GM18520 (cell line): ENCODE results near the gene C14orf119.
A peak's percentile ranks its signal among the peaks of the same experiment; 100 is the strongest.

Experiments
- ATAC-seq: cut with Tn5 transposase; IDR thresholded peaks from one replicate; pipeline ENCODE4 v1.9.1; 2021; ENCODE audit not compliant: unreplicated experiment

Gene C14orf119

GRCh38 chr14:23060536-23061260, 34.6 kb upstream of the C14orf119 start:
- no peak for ATAC-seq

DNA sequence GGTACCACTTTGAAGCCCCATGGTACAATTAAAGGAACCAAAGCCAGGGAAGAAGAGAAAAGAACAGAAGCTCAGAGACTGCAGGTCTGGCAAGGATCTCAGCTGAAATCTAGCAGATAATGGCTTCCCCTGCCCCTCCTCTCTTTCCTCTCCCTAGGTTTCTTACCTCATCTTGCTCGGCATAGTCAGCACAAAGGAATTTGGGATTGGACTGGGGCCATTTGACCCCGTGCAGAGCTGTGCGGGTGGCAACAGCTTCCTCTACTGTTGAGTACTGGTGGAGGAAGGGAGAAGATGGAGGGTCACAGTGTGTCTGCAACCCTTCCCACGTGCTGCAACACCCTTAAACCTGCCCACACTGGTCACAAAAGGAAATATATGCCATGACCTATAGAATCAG, 33.3 kb upstream of the C14orf119 start:
- ATAC-seq: no peak

GRCh38 chr14:23063601-23064000, 31.7 kb upstream of the C14orf119 start:
- ATAC-seq: no peak

DNA sequence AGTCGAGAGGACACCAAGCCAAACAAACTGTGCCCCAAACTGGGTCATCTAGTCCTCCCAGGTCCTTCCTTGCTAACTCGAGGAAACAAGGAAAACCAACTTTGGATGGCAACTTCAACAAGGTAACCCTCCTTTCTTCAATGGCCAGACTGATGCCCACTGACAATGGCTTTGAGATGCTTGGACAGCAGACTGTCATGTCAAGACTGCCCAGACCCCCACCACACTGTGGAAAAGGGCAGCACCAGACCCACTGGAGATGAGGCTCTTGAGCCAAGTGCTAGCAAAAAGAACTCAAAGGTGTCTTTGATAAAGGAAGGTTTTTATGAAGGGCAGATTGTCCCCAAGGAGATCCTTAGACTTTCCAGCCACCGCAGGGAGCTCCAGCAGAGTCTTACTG, 28.9 kb upstream of the C14orf119 start:
- no peak for ATAC-seq

DNA sequence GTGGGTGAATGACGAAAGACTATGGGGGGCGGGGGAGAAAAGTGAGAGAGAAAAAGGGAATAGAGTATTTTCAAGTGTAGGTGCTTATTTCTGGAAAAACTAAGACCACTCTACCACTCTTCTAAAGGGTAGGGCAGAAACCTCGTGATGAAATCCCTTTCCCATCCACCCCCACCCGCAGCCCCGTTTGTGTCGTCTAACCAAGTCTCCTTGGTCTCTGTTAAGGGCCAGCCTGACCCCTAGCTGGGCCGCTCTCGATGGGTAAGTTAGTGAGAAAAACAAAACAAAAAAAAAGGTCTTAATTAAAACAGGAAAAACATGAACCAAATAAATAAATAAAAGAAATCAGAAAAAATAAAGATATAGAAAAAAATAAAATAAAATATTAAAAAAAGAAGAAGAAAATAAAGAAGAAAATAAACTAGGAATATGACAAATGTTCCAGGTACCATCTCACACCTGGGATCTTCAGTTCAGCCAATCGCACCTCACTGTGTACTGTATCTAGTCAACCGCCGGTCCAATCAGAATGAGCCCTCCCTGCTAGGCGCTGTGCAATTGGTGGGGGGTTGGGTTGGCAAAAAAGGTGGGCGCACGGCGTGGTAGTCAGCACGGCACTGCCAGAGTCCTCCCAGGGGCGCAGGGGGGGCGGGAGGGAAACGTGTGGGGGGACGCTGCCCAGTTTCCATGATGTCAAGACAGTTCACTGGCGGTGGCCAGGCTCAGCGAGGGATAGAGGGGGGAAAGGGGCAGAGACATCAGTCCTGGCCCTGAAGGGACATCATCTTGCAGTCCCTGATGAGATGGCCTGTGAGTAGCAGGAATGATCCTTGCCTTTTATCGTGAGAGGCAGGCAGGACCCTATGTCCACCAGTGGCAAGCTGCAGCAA, 28.2 kb upstream of the C14orf119 start:
- ATAC-seq: no peak

DNA sequence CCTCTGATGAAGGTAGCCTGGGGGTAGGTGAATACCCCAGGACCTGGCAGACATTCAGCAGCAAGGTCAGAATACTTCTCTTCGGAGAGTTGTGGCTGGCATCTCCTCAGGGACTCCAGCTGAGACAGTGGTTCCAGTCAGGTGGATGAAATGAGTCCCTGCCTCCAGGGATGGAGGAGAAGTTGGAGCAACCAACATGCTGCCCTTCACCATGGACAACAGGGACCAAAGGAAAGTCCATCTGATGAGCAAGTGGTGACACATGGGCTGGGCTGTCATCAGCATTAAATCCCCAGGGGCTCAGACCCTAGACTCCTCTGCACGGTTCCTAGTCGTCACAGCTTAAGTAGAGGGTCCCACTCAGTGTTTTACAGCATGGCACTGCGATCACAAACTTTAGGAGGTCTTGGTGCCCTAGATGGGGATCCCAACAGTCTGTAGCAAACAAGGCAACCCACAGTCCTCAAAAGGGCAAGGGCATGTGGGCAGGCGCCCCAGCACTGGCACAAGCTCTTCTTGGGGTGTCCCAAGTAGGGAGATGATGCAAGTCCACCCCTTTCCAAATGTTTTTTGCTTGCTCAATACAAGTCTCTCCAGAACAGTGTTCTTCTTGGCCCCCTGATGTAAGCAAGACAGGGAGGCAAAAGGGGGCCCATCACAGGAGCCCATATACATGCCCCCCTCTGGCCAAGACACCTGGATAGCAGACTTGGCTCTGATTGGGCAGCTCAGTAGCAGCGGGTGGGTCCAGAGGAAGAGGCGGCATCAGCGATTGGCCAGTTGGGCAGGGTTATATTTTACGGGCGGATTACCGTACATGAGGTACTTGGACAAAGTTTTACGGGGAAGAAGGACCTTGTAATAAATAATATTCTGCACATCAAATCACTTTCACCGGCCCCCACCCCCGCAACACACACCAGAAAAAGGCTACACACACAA, 27.2 kb upstream of the C14orf119 start:
- no peak for ATAC-seq

DNA sequence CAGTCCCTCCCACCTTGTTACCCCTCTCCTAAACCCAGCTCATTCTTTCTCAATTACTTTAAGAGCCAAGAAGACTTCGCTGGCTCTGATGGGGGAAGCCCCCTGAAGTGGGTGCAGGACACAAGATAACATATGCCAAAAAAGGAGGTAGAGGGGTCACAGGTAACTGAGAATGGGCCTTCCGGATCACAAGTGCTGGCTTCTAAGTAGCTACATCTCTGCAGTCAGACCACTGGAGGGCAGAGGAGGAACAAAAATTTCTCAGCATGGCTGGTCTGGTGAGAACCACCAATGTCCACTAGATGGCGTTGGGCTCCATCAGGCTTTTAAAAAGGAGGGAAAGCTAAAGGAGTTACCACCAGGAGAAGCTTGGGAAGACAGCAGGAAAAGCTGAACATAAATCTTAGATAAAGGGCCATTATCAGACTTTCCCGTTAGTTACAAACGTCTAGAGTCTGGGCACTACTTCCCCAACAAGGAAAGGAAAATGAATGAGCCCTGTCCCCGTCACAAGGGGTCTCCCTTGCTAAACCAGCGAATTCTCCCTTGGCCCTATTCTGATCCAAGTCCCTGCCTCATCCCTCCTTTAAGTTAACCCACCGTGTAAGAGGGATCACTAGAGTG, 26.4 kb upstream of the C14orf119 start:
- ATAC-seq: peak; percentile 59

DNA sequence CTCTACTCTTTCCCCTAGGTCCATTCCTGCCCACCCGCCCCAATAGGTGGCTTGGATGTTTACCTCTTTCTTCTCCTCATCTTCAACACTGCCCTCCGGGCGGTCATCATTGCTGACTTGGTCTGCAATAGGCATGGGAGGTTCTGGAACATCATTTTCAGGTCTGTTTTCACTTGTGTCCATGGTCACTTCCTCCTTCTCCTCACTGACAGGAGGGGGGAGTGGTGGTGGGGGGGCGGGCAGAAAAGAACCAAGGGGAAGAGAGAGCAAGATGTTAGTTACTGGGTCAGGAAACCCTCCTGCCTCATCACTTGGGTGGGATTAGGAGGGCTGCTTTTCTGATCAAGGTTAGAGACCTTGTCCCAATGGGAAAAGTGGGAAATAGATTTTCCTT, 25.9 kb upstream of the C14orf119 start:
- ATAC-seq: no peak

- no peak for ATAC-seq
These were observed 24.8 kb upstream of the C14orf119 start for GRCh38 chr14:23070262-23071129.

DNA sequence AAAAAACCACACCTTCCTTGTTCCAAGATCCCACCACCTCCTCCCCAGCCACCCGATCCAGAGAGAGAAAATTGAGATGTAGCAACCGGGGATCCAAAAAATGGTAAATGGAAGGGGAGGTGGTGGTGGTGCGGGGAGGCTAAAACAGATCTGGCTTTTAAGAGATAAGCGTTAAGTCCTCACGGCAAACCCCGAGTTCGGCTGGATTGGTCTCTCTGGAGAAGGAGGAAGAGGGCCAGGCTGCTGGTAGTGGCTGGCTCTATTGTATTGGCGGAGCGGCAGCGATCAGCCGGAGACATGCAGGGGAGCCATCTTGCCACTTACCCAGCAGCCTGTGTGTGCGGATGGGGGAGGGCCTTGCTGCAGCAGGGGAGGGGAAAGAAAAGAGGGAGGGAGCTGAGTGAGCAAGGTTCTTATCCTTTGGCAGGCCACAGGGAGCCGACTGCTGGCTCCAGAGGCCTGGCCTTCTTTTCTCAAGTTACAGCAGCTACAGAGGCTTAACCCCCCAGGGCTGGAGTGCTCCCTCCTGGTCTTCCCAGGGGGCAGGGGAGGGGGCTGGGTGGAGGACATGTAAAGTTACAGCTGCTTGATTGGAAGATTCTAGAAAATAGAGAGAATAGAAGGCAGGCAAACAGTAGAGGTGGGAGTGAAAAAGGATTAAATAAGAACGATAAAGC, 23.9 kb upstream of the C14orf119 start:
- peak; percentile 69 for ATAC-seq

GRCh38 chr14:23071921-23072539, 23.3 kb upstream of the C14orf119 start:
- no peak for ATAC-seq

GRCh38 chr14:23074906-23075305, 20.4 kb upstream of the C14orf119 start:
- ATAC-seq: no peak

DNA sequence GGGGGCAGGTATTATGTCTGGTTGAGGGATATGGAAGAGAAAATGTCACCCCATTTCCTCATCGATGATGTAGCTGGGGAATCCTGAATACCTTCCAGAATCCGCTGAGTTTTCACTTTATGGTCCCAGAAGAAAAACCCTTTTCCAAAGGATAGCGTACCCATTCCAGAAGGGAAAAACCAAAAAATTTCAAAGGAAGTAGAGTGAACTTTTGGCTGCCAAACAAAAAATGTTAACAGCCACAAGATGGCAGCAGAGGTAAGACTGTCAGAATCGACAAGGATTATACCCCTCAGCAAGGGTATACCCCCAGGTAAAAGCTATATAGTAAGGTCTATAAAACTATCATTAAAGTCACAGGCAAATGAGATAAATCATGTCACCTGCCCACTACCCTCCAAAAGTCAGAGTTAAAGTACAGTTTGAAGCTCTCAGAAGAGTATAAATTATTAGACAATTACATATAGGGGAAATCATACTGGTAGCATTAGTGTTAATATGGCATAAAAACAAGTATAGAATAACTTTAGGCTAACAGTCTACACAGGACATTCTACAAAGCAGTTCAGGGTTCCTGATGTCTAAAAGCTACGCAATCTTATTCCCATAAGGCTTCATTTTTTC, 18.4 kb upstream of the C14orf119 start:
- ATAC-seq: no peak

DNA sequence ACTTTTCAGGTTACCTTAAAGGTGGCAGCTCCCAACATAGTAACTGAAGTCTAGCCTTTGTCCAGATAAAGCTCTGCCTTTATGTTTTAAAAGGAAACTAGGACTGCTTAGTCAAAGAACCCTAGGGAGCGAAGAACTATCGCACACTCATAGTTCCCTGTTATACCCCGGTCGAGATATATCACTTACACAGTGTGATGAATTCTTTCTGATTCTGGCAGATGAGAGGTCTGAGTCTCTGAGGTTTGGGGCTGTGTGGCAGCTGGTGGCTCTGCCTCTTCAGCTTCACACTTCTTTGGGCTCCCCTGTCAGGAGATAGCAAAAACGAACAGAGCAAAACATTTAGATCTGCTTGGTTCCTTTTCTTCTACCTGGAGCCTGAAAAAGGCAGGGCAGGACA, 17.3 kb upstream of the C14orf119 start:
- ATAC-seq: no peak

DNA sequence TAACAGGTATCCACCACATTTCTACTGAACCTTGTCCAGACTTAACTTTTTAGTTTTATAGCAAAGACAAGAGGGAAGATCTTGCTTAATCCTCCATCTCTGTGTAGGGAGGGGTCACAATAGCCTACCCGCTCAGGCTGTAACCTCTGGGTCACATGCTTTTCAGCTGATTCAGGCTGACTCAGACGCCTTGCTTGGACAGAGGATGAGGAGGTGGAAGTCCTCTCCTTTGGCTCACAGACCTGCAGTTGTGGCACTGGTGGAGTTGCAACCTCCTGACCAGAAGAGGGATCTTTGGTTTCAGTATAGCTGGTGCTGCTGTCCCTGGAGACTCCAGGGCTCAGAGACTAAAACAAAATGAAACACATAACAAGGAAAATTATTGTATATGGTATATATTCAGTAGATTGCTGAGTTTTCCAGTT, 16.6 kb upstream of the C14orf119 start:
- no peak for ATAC-seq

DNA sequence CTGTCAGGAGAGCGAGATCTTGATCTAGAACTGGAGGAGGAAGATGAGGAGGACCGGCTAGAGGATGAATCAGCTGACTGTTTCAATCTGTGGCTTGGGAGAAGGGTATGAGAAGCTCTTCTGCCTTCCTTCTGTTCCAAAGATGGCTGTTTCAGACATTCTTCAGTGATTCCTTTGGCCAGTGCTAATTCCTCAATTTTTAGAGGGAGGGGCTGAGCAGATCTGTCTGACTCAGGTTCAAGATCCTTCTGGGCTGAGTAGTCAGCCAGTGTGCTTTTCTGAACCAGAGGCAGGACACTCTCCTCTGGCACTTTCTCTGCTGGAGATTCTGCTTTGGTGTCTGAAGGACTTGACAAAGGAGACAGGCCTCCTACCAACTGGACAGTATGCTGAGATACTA, 15.6 kb upstream of the C14orf119 start:
- ATAC-seq: no peak

- ATAC-seq: no peak
These were observed 14.8 kb upstream of the C14orf119 start for GRCh38 chr14:23080474-23080873.

GRCh38 chr14:23085458-23085857, 9.8 kb upstream of the C14orf119 start:
- no peak for ATAC-seq
